Testis (tissue), 2 donors: ENCODE data around the gene ATM.

Experiments used
- POLR2A ChIP-seq: fragments of 450-650 bp; IDR thresholded peaks from one replicate; pipeline ENCODE4 v1.6.1; 2017; ENCODE audit warnings: antibody characterized with exemption, mild to moderate bottlenecking, moderate library complexity
- TF ChIP-seq, protein P1 (sequence below), 3 experiments: fragments of 450-650 bp in 2 of 3; fragments of 200-600 bp in 1 of 3; sonication (generic) in 1 of 3; IDR thresholded peaks; one replicate each; pipeline ENCODE4 v1.5.1; 2016 to 2019; ENCODE audit warnings: antibody characterized with exemption in 3 of 3, mild to moderate bottlenecking in 2 of 3, moderate library complexity in 1 of 3

GRCh38 chr11:108394744-108395284, 171.9 kb downstream of the ATM start:
- TF ChIP-seq, protein P1, sequence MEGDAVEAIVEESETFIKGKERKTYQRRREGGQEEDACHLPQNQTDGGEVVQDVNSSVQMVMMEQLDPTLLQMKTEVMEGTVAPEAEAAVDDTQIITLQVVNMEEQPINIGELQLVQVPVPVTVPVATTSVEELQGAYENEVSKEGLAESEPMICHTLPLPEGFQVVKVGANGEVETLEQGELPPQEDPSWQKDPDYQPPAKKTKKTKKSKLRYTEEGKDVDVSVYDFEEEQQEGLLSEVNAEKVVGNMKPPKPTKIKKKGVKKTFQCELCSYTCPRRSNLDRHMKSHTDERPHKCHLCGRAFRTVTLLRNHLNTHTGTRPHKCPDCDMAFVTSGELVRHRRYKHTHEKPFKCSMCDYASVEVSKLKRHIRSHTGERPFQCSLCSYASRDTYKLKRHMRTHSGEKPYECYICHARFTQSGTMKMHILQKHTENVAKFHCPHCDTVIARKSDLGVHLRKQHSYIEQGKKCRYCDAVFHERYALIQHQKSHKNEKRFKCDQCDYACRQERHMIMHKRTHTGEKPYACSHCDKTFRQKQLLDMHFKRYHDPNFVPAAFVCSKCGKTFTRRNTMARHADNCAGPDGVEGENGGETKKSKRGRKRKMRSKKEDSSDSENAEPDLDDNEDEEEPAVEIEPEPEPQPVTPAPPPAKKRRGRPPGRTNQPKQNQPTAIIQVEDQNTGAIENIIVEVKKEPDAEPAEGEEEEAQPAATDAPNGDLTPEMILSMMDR (IDR thresholded peaks at IDR 0.05): no peak
- TF ChIP-seq POLR2A: no peak
